ENCODE data around the gene FAF2. TPM values are rescaled to one million over a fixed set of nuclear protein-coding genes. Genes with fewer than 3 reads are reported as not detected.

Gene FAF2
- total RNA-seq, 1 donor from 2014 or later: 50.1 TPM

DNA sequence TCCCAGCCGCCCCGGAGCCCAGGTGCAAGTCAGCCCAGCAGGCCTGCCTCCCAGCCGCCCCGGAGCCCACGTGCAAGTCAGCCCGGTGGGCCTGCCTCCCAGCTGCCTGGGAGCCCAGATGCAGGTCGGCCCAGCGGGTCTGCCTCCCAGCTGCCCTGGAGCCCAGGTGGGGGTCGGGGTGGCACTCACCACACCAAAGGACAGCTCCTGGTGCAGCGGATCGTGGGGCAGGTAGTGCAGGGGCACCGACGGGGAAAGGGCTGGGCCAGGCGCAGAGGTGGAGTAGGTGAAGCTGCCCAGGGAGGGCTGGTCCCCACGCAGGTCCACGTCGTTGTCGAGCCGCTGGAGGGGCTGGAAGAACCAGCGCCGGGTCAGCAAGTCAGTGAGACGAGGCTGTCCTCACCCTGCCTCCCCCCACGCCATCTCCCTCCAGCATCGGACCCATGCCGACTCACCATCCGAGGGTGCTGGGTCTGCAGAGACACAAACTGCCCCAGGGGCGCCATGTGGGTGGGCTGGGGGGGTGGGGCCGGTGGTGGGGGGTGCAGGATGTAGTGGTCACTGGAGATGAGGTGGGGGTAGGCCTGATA lies 82.3 kb downstream of the FAF2 start:
- DNase-seq (ENCODE audit: low spot score): no peak

DNA sequence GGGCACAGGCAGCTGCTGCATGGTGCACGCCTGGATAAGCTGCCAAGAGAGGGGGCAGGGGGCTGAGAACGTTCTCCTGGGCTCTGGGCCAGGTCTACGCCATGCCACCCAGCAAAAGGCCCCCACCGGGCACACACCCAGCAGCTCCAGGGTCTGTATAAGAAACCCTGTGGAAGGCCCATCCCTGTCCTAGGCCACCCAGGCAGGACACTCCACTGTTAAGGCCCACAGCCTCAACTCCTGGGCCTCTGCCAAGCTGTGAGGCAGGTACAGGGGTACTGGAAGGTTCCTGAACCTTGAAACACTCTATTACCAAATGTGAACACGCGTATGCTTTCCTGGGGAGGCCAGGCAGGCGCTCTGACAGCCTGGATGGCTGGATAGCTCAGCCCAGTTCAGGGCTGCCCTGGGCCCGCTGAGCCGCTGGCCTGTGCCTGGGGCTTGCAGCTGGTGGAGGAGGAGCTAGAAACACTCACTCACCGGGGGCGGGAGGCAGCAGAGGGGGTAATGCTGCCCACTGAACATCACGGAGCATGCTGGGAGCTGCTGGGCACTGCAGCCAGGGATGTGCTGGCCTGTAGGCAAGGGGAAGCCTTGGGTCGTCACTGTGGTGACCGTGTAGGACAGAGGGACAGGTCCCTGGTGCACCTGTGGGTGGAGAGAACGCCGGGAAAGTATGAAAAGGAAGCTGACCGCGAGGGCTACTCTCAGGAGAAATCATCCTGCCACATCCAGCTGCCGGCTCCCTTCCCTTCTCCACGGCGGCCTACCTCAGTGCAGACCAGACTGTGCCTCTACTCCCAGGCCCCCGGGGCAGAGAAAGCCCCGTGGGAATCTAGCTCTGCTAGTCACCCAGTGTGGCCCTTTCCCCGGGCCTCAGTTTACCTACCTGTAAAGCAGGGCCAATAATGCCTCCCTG lies 83.1 kb downstream of the FAF2 start:
- DNase-seq (ENCODE audit: low spot score): no peak

DNA sequence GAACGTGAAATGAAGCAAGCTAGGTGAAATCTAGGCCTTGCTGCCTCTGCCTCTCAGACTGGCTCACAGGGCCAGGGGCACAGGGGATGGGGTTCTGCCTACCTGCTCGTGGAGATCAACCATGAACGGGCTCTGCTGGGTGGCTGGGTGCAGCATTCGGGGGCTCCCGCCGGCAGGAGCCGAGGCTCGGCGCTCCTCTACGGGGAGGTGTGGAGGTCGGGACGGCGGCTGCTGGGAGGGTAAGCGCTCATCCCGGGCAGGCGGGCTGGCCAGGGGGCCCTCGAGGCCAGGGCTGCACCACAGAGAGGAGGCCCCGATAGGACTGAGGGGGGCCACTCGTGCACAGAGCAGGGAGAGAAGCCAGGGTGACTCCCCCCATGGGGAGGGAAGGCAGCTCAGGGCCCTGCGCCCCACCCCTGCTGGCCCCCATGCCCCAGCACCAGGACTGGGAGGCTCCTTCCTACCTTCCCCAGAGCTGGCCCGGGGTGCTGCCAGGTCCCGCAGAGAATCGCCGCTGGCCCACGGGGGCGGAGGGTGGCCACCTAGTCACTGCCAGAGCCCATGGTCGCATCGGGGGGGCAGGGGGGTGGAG lies 83.8 kb downstream of the FAF2 start:
- no peak for DNase-seq (ENCODE audit: low spot score)

DNA sequence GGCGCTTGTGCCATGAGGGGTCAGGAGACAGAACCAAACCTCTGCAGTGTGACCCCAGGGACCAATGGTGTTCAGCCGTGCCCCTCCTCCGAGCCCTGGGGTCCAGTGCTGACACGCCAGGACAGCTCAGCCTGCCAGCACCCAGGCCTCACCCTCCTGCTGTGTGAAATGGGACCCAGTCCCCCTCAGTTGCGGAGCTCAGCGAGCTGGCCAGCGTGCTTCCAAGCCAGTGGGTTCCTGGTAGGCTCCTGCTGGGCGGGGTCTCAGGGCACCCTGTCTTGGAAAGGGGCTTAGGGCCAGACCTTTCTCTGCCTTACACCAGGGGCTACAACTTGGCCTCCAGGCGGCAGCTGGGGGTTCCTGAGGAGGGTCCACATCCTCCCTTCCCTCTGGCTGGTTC lies 84.6 kb downstream of the FAF2 start:
- no peak for DNase-seq (ENCODE audit: low spot score)

DNA sequence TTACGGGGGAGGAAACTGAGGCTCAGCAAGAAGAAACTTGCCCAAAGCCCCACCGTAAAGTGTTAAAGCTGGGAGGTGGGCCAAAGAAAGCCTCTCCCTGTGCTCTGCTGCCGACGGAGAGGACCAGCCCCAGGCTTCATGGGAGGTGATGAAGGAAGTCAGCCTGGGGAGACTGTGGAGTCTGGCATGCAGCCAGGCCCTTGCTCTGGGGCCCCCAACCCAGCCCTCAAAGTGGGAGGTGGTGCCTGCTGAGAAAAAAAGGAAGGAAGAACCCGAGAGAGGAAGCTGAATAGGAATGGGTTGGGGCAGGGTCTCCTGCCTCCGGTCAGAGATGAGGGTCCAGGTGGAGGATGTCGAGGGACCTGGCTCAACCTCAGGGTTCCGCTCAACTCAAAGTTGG lies 85.2 kb downstream of the FAF2 start:
- DNase-seq (ENCODE audit: low spot score): no peak

DNA sequence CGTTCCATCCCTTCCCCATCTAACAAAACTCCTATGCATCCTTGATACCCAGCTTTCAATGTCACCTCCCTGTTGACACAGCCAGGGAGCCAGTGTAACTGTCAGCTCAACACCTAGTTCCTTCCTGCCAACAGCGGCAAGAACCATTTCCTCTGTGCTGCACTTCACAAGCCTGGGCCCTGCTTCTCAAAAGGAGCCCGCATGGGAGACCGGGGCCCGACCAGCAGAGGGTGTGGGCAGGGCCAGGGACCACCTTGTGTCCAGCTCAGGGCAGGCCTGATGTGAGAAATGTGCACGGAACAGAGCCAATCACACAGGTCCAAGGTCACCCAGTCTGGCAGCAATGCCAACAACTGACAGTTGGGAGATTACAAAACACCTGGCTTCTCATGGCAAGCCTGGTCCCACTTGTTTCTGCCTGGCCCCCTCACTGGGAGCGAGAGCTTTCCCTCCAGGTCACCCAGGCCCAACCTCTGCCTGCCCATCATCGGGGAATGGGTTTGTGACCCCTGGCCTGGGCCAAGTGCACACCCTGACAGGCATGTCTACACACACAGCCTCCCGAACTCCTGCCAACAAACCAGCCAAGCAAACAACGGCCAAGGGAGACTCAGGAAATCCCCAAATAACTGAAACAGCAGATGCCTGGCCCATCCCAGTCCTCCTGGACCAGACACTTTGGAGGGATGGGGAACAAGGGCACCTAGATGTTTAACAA lies 85.9 kb downstream of the FAF2 start:
- no peak for DNase-seq (ENCODE audit: low spot score)

DNA sequence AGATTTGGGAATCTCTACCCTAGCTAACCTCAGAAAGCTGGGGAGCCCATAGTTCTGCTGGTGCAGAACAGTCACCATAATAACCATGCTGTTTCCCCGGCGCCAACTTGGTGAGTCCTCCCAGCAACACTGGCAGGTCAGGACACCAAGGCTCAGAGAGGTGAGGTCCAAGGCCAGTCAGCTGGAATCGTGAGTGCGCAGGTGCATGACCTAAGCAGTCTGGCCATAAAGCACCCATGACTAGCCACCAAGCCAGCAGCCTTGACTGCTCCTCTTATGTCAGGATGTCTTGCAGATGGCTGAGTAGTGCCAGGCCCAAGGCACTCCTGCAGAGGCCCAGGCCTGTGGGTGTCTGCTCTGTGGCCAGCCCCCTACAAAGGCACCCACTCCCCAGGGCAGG lies 86.5 kb downstream of the FAF2 start:
- no peak for DNase-seq (ENCODE audit: low spot score)

DNA sequence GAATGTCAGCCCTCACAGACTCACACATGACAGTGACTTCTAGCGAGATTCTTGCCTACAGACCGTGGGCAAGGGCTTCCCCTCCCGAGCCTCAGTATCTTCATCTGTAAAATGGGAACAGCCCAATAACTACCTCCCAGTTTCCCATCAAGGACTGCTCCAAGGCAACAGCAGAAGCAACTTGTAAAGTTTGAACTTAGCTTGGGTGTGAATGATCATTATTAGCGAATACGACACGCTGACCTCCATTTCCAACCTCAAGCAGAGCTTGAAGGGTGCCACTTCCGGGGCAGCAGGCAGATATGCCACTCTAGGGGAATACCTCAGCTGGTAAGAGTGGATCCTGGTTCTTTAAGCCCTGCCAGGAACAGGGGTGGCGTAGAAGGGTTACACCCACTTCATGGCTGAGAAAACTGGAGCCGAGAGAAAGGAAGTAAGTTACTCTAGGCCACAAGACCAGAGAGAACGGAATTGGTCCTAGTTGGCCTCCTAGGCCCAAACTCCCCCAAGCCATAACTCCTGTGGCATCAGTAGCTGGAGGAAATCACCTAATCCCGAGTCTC lies 87.0 kb downstream of the FAF2 start:
- no peak for DNase-seq (ENCODE audit: low spot score)

DNA sequence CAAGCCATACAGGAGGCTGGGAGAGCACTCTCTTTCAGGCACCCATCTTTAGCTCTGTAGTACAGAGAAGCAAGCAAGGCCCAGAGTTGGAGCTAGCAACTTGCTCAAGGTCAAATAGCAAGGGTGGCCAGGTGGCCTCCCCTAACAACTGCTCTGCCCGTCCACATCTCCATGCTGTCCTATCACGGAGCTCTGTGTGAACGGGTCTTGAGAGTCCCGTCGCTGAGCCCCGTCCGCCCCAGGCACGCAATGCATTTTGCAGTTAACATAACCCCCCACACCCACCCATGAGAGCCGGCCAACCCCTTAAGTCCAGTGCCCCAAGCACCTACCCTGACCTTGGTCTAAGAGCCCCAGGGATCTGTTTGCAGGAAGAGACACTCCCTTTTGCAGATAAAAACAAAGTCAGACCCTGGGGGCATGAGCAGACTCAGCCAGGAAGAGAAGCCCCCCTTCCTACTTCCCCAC lies 87.5 kb downstream of the FAF2 start:
- DNase-seq (ENCODE audit: low spot score): no peak

DNA sequence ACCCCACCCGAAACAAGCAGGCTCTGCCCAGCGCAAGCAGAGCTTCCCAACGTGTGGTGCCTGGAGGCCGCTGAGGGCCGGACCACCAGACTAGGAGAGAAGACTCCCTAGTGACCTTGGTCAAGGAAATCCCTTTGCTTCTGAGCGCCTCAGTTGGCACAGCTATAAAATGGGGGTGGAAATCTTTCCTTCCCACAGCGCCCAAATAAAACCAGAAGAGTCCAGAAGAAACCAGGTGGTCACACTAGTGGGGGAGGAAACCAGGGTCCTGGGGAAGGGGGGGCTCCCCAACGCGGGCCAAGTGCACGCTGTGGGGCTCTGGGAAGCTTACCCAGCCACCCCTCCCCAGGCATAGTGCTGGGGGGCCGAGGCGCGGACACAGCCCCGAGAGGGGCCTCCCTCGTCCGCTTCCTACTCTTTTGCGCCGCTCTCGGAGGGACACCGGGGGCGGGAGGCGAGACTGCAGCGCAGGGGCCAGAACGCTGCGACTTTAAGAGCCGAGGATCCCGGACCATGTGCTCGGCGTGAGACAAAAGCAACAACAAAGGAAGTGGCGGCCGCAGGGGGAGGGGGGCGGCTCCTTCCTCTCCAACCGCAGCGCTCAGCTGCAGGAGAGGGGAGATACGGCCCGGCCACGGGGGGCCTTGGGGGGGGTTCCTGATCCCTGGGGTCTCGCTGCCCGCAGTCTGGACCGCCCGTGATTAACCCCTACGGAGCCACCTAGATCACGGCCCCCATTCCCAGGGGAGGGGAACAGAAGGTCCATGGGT lies 88.1 kb downstream of the FAF2 start:
- peak; percentile 85 for DNase-seq (ENCODE audit: low spot score)

DNA sequence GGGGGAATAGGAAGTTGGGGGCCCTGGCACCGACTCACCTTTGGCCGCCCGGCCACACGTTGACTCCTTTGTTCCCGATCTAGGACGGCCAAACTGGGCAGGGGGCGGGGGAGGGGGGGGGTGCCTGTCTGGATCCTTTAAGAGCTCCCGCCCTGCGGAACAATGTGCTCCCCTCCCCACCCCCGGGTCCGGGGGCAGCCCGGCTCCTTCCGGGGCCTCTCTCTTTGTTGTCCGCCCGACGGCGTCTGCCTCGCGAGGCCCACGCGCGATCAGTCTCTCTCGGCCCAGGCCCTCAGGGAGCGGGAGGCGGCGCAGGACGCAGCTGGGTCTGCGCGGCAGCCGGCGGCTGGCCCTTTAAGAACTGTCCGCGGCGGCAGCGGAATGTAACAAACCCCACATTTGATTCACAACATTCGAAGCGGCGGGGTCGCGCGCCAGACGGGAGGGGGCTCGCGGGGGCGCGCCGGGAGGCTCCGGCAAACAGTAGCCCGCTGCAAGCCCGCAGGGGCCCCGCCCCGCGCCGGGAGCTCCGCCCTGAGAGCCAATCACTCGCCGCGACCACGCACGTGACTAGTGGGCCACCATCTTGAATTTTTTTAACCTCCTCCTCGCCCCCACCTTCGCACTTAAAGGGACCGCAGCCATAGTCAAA lies 88.8 kb downstream of the FAF2 start, which contains the start of gene RNF44:
Gene RNF44, minus strand, starts transcription at position 501 of the 652 bp plus-strand sequence. CDS start 4,930 bp downstream, outside the sequence.
- peak; percentile 98 for DNase-seq (ENCODE audit: low spot score)

DNA sequence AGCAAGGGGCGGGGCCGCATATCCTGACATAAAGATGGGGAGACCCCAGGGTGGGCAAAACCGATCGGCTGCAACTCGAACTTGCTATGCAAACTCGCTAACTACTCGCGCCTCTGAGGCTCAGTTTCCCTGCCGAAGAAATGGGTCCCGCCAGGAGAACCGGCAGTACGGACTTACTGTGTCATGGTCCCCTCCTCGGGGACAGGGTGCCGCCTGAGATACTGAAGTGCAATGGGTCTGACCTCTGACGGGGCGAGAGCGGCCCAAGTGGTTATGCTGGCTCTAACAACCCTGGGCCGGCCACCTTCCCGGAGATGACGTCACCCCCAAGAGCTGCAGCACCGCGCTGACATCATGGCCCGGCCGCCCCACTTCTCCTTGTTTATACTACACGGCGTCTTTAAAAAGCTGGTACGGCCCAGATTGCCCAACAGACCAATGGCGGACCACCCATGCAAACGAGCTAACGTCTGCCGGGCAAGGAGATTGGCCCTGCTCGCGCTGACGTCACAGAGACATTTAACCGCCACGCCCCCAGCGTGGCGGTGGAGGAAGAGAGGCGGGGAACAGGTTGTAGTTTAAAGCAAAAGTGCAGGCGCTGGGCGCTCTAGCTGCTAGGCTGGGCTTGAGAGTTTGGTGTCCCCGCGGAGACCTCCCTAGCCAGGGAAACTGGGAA lies 89.5 kb downstream of the FAF2 start:
- DNase-seq (ENCODE audit: low spot score): peak; percentile 99

DNA sequence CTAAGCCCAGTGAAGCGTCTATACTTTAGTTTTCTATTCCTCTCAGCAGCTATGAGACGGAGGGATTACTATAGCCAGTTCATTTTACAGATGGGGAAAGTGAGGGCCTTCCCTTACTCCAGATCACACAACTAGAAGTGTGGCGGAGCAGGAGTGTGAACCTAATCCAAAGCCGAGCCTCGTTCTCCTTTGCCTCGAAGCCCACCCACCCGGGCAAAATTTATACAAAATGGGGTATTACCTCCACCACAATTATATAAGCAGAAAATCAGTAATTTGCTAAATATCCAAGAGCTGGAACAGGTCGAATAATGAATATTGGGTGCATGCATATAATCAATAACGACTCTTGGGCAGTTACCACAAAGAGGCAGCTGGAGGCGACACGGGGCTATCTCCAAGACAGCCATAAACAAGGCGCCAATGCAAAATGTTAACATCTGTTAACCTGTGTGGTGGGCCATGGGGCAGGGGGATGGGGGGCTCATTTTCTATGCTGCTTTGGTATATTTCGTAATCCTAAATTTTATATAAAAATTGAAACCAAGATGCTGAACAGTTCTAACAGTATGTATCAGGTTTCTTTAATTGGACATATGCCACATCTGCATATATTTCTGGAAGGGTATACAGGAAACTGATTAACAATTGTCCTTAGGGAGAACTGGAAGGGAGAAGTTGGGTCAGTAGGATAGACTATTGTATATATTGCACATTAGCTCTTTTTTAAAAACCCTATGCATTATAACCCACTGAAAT lies 90.2 kb downstream of the FAF2 start:
- DNase-seq (ENCODE audit: low spot score): no peak

DNA sequence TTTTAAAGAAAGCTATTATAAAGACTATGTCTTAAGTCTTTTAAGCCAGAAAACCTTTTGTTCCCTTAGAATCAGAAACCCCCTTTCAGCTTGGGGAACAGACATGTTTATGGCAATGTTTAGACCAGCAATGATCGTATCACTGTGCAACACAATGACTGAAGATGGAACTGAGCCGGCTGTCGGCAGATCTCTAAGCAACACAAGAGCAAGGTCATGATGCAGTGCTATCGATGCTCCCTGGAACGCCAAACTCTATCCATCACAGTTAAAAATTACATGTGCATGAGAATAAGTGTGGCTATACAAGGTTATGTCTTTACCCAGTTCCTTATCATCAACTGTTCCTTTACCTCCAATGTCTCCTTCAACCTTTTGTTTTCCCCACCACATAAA lies 90.8 kb downstream of the FAF2 start:
- no peak for DNase-seq (ENCODE audit: low spot score)

DNA sequence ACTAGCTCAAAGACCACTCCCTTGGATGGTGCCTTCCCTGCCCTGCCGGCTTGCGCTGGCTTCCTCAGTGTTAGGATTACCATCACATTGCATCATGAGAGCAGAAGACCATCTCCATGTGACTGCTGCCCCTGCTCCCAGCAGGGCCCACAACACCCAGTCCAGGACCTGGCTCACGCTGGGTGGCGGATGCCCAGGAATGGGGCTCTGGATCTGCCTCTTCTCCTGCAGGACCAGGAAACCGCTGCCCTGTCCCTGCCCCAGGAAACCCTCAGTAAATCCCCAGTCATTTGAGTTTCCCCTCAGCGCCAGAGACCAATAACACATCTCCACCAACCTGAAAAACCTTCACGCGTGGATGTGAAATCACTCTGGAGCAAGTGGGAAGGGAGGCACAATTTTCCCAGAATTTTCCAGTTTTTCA lies 92.3 kb downstream of the FAF2 start:
- DNase-seq (ENCODE audit: low spot score): no peak

DNA sequence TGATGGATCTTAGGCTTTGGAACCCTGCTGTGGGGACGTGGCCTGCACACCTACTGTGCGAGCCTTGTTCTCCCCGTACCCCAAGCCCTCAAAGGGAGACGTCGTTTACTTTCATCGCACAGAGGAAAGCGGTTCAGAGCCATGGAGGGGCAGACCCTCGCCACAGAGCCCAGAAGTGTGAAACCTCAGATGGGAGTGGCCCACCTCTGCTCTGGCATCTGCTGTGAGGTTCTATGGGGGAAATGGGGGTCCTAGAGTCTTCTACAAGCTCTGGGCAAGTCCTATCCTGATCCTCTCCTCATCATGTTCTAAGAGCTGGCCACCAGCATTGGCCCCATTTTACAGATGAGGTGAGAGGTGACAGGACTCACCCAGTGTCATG lies 92.8 kb downstream of the FAF2 start:
- DNase-seq (ENCODE audit: low spot score): no peak

DNA sequence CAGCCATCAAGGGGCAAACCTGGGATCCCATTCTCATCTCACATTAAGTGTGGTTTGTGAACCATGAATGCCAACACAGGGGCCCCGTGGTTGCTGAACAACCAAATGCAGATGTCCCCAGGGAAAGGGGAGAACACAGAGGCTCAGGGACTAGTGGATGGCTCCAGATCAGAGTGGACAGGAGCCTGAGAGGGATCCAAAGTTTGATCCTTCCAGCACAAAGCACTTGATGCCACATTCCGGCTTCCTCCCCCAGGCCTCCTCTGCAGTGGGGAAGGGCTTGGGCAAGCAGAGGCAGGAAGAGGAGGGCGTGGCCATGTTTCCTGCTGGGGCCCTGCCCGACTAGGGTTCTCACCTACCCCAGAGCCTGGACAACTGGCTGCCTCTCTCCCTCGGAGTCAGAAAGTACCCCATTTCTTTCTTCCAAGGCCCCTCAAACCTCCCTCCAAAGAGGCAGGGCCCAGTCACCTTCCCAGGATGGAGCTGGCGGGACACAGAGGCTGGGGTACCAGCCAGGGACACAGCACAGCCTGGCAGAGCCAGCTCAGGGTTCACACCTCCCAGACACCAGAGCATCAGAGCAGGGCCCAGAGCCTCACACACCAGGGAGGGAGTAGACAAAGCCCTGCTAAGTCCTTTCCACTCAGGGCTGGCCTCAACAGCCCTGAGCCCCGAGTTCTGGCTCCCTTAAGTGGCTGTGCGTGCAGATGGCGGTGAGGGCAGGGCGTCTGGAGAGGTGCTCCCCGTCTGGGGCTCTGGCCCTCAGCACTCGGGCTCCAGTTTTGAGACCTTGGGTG lies 93.4 kb downstream of the FAF2 start:
- peak; percentile 81 for DNase-seq (ENCODE audit: low spot score)

DNA sequence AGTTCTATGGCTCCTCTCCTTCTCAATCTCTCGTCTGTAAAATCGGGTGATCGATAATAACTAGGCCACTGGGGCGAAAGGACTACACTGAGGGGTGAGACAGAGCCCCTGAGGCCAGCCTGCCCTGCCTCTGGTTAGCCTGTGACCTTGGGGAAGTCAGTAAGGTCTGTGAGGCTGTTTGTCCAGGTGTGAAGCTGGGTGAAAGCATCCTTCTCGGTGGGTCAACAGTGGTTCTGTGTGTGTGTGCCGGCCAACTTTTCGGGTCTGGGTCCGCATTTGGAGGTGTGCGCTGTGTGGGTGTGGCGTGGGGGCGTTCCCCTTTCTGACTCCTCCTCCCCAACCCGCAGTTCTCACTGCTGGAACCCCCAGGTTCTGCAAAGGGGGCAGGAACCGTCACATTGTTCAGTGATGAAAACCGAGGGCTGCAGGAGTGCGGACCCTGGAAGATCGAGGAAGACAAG lies 94.0 kb downstream of the FAF2 start:
- DNase-seq (ENCODE audit: low spot score): no peak
